Measurements from ENCODE around the gene ROR1.

DNA sequence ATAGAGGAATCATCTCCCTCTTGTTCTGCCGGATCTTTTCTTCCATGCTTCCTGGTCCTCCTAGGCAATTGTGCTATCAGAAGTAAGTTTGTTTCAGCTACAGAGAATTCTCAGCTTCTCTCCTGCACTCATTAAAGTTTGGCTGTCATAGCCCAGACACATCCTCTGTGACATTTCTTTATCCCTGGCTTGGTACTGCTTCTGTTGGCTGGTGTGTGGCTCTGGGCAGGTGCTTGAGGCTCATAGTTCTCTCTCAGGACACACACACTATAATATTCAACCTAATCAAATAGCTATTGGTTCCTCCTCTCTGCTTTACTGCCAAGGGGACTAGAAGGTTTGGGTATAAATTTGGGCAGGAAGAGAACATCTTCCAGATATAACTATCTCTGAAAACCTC, 172.1 kb downstream of the ROR1 start:
- TF ChIP-seq EZH2 (IDR thresholded peaks at IDR 0.05; ENCODE audit: borderline replicate concordance, insufficient read depth, low read depth, low read length, poor library complexity, severe bottlenecking) = no peak
- TF ChIP-seq, protein P1, sequence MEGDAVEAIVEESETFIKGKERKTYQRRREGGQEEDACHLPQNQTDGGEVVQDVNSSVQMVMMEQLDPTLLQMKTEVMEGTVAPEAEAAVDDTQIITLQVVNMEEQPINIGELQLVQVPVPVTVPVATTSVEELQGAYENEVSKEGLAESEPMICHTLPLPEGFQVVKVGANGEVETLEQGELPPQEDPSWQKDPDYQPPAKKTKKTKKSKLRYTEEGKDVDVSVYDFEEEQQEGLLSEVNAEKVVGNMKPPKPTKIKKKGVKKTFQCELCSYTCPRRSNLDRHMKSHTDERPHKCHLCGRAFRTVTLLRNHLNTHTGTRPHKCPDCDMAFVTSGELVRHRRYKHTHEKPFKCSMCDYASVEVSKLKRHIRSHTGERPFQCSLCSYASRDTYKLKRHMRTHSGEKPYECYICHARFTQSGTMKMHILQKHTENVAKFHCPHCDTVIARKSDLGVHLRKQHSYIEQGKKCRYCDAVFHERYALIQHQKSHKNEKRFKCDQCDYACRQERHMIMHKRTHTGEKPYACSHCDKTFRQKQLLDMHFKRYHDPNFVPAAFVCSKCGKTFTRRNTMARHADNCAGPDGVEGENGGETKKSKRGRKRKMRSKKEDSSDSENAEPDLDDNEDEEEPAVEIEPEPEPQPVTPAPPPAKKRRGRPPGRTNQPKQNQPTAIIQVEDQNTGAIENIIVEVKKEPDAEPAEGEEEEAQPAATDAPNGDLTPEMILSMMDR (IDR thresholded peaks at IDR 0.05) = no peak
